PC-9 (cell line): ENCODE measurements around the gene AQP9. TPM values are rescaled to one million over a fixed set of nuclear protein-coding genes. Genes with fewer than 3 reads are reported as not detected.

Experiments
- BruUV-seq: library from RNA; stranded (reverse); fragments of 400-500 nt; replicated peaks from 2 replicates; lab custom pipeline; 2021; lab: Mats Ljungman, UMichigan
- CTCF ChIA-PET: fragments of 300-600 bp; sonication (Branson Sonifier 250); formaldehyde crosslinking; loops from one replicate; lab custom pipeline; 2022; ENCODE audit warnings: antibody characterized with exemption; lab: Charles Lee
- POLR2A ChIA-PET: fragments of 300-600 bp; sonication (Branson Sonifier 250); formaldehyde crosslinking; loops from one replicate; lab custom pipeline; 2022; ENCODE audit warnings: antibody characterized with exemption; ENCODE audit not compliant: unreplicated experiment; lab: Charles Lee
- DNase-seq, 2 experiments: peaks; one replicate each; pipeline versions ENCODE4 v3.0.0 to v3.0.0-alpha.2; 2015 to 2022; ENCODE audit warnings: mixed read lengths in 1 of 2
- H2AFZ ChIP-seq: fragments of 200-600 bp; sonication (generic); 2 replicates; pipeline ENCODE4 v1.8.1; 2017; ENCODE audit warnings: antibody characterized with exemption
- H3F3A ChIP-seq: fragments of 200-600 bp; sonication (generic); 2 replicates; pipeline ENCODE4 v1.8.1; 2017; ENCODE audit warnings: antibody characterized with exemption, mild to moderate bottlenecking, low read depth; ENCODE audit not compliant: insufficient read depth
- H3K27ac ChIP-seq: fragments of 200-600 bp; sonication (generic); 2 replicates; pipeline ENCODE4 v1.6.1; 2016; ENCODE audit warnings: mixed run types
- H3K27me3 ChIP-seq: fragments of 200-600 bp; sonication (generic); 2 replicates; pipeline ENCODE4 v1.6.1; 2016; ENCODE audit warnings: low read depth, mixed run types; ENCODE audit not compliant: insufficient read depth
- H3K36me3 ChIP-seq: fragments of 200-600 bp; sonication (generic); 2 replicates; pipeline ENCODE4 v1.6.1; 2016; ENCODE audit warnings: low read depth, mixed run types
- H3K4me1 ChIP-seq: fragments of 200-600 bp; sonication (generic); replicated peaks from 2 replicates; pipeline ENCODE4 v1.6.1; 2016; ENCODE audit warnings: mixed run types; ENCODE audit not compliant: insufficient read depth
- H3K4me2 ChIP-seq: fragments of 200-600 bp; sonication (generic); 2 replicates; pipeline ENCODE4 v1.6.1; 2017; ENCODE audit warnings: mixed run types
- H3K4me3 ChIP-seq: fragments of 200-600 bp; sonication (generic); 2 replicates; pipeline ENCODE4 v1.6.1; 2016; ENCODE audit warnings: mixed run types
- H3K79me2 ChIP-seq: fragments of 200-600 bp; sonication (generic); 2 replicates; pipeline ENCODE4 v1.6.1; 2017; ENCODE audit warnings: low read depth, mixed run types
- H3K9me2 ChIP-seq: fragments of 200-600 bp; sonication (generic); 2 replicates; pipeline ENCODE4 v1.8.1; 2017; ENCODE audit warnings: mild to moderate bottlenecking; ENCODE audit not compliant: insufficient read depth
- H3K9me3 ChIP-seq: fragments of 200-600 bp; sonication (generic); 2 replicates; pipeline ENCODE4 v1.8.1; 2016; ENCODE audit warnings: low read depth; ENCODE audit not compliant: insufficient read depth
- H4K20me1 ChIP-seq: fragments of 200-600 bp; sonication (generic); 2 replicates; pipeline ENCODE4 v1.8.1; 2017; ENCODE audit not compliant: insufficient read depth
- EZH2 ChIP-seq: fragments of 200-600 bp; sonication (generic); IDR thresholded peaks from 2 replicates; pipeline ENCODE4 v1.8.0; 2017; ENCODE audit warnings: antibody characterized with exemption, low read depth
- intact Hi-C: fragments of 100-400 bp; cut with micrococcal nuclease; formaldehyde crosslinking; loops from one replicate; pipeline ENCODE4 v1.10.0; 2022; ENCODE audit not compliant: unreplicated experiment
- total RNA-seq: library from RNA; stranded (reverse); gene quantifications from 2 replicates; pipeline ENCODE4 v1.2.3, GENCODE V29; 2021
- TF ChIP-seq, protein P1 (sequence below): fragments of 200-600 bp; sonication (generic); conservative IDR thresholded peaks from 2 replicates; pipeline ENCODE4 v1.6.1; 2017; ENCODE audit warnings: mixed run types, antibody characterized with exemption, mild to moderate bottlenecking, moderate library complexity

The AQP9 gene
- total RNA-seq, 1 experiment from 2014 or later, result not detected

DNA sequence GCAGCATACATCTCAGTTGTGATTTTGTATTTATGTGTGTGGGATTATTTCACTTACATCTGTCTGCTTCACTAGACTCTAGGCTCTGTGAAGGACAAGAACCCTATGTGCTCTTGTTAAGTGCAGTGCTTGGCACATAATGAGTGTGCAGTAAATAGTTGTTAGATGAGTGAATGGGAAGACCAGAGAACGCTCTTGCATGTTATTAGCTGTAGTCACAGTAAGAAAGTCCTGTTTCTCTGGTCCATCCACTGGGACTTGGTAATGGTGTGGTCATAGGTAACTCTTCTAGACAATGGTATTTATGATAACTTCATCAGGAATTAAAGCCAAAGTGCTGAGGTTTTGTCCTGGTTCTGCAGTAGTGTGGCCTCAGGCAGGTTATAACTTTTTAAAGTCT lies 1.4 kb upstream of the AQP9 start:
- Histone ChIP-seq H3K27me3 (no peaks in the 10 kb centered on the region), H3K4me1 (no peaks in the 10 kb centered on the region), H3K4me2 (no peak overlapping the region), H2AFZ (no peak overlapping the region), H4K20me1 (no peaks in the 10 kb centered on the region), H3K4me3 (no peak overlapping the region), H3K9me3 (no peaks in the 10 kb centered on the region), H3F3A (no peaks in the 10 kb centered on the region), H3K79me2 (no peaks in the 10 kb centered on the region), H3K27ac (no peak overlapping the region), H3K36me3 (no peaks in the 10 kb centered on the region), H3K9me2 (no peaks in the 10 kb centered on the region)
- ChIA-PET CTCF (no interaction called here), POLR2A (no interaction called here)
- TF ChIP-seq, protein P1, sequence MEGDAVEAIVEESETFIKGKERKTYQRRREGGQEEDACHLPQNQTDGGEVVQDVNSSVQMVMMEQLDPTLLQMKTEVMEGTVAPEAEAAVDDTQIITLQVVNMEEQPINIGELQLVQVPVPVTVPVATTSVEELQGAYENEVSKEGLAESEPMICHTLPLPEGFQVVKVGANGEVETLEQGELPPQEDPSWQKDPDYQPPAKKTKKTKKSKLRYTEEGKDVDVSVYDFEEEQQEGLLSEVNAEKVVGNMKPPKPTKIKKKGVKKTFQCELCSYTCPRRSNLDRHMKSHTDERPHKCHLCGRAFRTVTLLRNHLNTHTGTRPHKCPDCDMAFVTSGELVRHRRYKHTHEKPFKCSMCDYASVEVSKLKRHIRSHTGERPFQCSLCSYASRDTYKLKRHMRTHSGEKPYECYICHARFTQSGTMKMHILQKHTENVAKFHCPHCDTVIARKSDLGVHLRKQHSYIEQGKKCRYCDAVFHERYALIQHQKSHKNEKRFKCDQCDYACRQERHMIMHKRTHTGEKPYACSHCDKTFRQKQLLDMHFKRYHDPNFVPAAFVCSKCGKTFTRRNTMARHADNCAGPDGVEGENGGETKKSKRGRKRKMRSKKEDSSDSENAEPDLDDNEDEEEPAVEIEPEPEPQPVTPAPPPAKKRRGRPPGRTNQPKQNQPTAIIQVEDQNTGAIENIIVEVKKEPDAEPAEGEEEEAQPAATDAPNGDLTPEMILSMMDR, result no peak
- no peak for TF ChIP-seq EZH2
- DNase-seq, result peak in 1 of 2 experiments; percentile 73
- intact Hi-C loops, result no loop called here
- BruUV-seq, result no TSS peak

- POLR2A ChIA-PET, result no interaction called here
- Histone ChIP-seq H3K9me3 (no peaks in the 10 kb centered on the region), H3F3A (no peaks in the 10 kb centered on the region), H3K4me1 (no peaks in the 10 kb centered on the region), H3K4me2 (no peak overlapping the region), H3K79me2 (no peaks in the 10 kb centered on the region), H3K36me3 (no peaks in the 10 kb centered on the region), H3K9me2 (no peaks in the 10 kb centered on the region), H3K4me3 (no peak overlapping the region), H4K20me1 (no peaks in the 10 kb centered on the region), H3K27ac (no peak overlapping the region), H3K27me3 (no peaks in the 10 kb centered on the region), H2AFZ (no peak overlapping the region)
- no peak for DNase-seq
- CTCF ChIA-PET, result no interaction called here
- TF ChIP-seq EZH2, result no peak
- TF ChIP-seq, protein P1, result no peak
- intact Hi-C loops, result no loop called here
- no TSS peak for BruUV-seq
Observed at GRCh38 chr15:58137686-58138085, 495 bp upstream of the AQP9 start.

DNA sequence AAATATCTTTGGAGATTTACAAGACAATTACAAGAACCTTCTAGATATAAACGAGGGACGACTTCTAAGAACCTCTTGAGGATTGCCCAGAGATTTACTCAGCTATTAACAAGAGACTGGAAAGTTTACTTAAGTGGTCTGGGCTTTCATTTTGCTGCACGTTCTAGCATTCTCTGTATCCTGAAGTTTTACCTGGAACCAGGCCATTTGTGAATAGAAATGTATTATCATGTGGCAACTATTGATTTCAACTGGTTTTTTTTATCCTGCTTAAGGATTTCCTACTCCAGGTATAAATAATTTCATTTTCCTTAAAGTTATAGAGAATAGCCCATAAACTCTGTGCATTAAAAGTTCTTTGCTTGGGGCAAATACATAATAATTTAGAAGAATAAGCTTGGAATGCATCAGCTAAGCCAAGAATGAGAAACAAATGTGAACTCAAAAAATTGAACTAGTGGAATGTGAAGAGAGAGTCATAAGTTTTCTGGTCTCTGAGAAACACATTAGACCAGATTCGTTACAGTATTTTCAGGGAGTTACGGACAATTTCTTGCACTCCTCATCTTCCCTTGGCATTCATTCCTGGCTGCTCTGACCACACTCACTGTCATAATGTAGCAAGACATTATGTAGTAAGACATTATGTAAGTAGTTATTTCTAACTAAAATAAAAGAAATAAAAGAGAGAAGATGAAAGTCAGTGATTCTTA lies 1.3 kb downstream of the AQP9 start:
- no peak for DNase-seq
- H3K79me2 ChIP-seq, result no peaks in the 10 kb centered on the region

More for the DNA sequence above, 1.3 kb downstream of the AQP9 start:
- Histone ChIP-seq H3K27me3 (no peaks in the 10 kb centered on the region), H3F3A (no peaks in the 10 kb centered on the region), H2AFZ (no peak overlapping the region), H3K4me2 (no peak overlapping the region), H4K20me1 (no peaks in the 10 kb centered on the region), H3K4me1 (no peaks in the 10 kb centered on the region), H3K27ac (no peak overlapping the region), H3K36me3 (no peaks in the 10 kb centered on the region), H3K9me2 (no peaks in the 10 kb centered on the region), H3K4me3 (no peak overlapping the region), H3K9me3 (no peaks in the 10 kb centered on the region)
- BruUV-seq, result no TSS peak
- POLR2A ChIA-PET, result no interaction called here
- CTCF ChIA-PET, result no interaction called here
- intact Hi-C loops, result no loop called here
- TF ChIP-seq, protein P1, result no peak
- TF ChIP-seq EZH2, result no peak
